NCI-H2227 treated with DMSO at 0.1 percent for 48 hours (cell line): ENCODE results near the gene TPSAB1.
"Not testable (repeated sequence)": the region's sequence is repeated elsewhere in the genome, so short reads cannot be mapped to it uniquely, and the experiment has no call there.

ENCODE experiments used
- DNase-seq: peaks from one replicate; lab custom pipeline; 2025; lab: John Stamatoyannopoulos, UW

TPSAB1 gene

GRCh38 chr16:1223355-1224214 is 16.9 kb upstream of the TPSAB1 start:
- DNase-seq = no peak

GRCh38 chr16:1224558-1224957 is 15.9 kb upstream of the TPSAB1 start:
- no peak for DNase-seq

GRCh38 chr16:1225051-1225451 is 15.5 kb upstream of the TPSAB1 start, which contains the start of gene TPSG1:
Gene TPSG1 (minus strand): TSS chr16:1225268. CDS start chr16:1225252, 16 bp downstream.
- DNase-seq = no peak

GRCh38 chr16:1225728-1226311 is 14.7 kb upstream of the TPSAB1 start:
- DNase-seq = not testable (repeated sequence)

GRCh38 chr16:1226692-1227091 is 13.8 kb upstream of the TPSAB1 start:
- DNase-seq = not testable (repeated sequence)

- DNase-seq = not testable (repeated sequence)
Measured at GRCh38 chr16:1228227-1228626, 12.3 kb upstream of the TPSAB1 start.

- not testable (repeated sequence) for DNase-seq
Measured at GRCh38 chr16:1229476-1229875, 11.0 kb upstream of the TPSAB1 start.

GRCh38 chr16:1230084-1230470 is 10.4 kb upstream of the TPSAB1 start, which contains the start of gene TPSB2:
Gene TPSB2 (minus strand): TSS chr16:1230184. CDS start chr16:1229951, 233 bp downstream.
- DNase-seq = not testable (repeated sequence)

GRCh38 chr16:1230471-1231212 is 9.9 kb upstream of the TPSAB1 start:
- not testable (repeated sequence) for DNase-seq

GRCh38 chr16:1231301-1231700 is 9.2 kb upstream of the TPSAB1 start:
- DNase-seq = not testable (repeated sequence)

GRCh38 chr16:1232049-1232748 is 8.3 kb upstream of the TPSAB1 start:
- DNase-seq = not testable (repeated sequence)

- not testable (repeated sequence) for DNase-seq
Measured at GRCh38 chr16:1236659-1237058, 3.8 kb upstream of the TPSAB1 start.

- no peak for DNase-seq
Measured at GRCh38 chr16:1237990-1238389, 2.5 kb upstream of the TPSAB1 start.

GRCh38 chr16:1238909-1239308 is 1.6 kb upstream of the TPSAB1 start:
- not testable (repeated sequence) for DNase-seq

- DNase-seq = not testable (repeated sequence)
Measured at GRCh38 chr16:1239575-1239974, 930 bp upstream of the TPSAB1 start.

GRCh38 chr16:1241081-1241480 is 576 bp downstream of the TPSAB1 start:
- not testable (repeated sequence) for DNase-seq

- not testable (repeated sequence) for DNase-seq
Measured at GRCh38 chr16:1243363-1243762, 2.9 kb downstream of the TPSAB1 start.

- not testable (repeated sequence) for DNase-seq
Measured at GRCh38 chr16:1243907-1244850, 3.7 kb downstream of the TPSAB1 start.

- no peak for DNase-seq
Measured at GRCh38 chr16:1244881-1245280, 4.4 kb downstream of the TPSAB1 start.

GRCh38 chr16:1245452-1246020 is 5.0 kb downstream of the TPSAB1 start:
- DNase-seq = no peak
